Measurements from ENCODE around the gene CASP4. TPM values are rescaled to one million over a fixed set of nuclear protein-coding genes. Genes with fewer than 3 reads are reported as not detected.

Gene CASP4
- total and polyA plus RNA-seq, 4 donors: 15.5 to 39.0 (median 22.7) TPM

DNA sequence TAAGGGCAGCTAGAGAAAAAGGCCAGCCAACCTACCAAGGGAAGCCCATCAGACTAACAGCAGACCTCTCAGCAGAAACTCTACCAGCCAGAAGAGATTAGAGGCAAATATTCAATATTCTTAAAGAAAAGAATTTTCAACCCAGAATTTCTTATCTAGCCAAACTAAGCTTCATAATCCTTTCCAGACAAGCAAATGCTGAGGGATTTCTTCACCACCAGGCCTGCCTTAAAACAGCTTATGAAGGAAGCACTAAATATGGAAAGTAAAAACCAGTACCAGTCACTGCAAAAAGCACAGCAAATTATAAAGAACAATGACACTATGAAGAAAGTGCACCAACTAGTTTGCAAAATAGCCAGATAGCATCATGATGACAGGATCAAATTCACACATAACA lies 39.6 kb downstream of the CASP4 start:
- Histone ChIP-seq H3K9me3 (ENCODE audit: control insufficient read depth in 4 of 4, low read length in 3 of 4) (no peaks in the 10 kb centered on the region), H3K36me3 (ENCODE audit: control insufficient read depth in 4 of 4, insufficient read depth in 3 of 4, low read depth in 1 of 4, low read length in 3 of 4) (no peaks in the 10 kb centered on the region), H3K27me3 (ENCODE audit: control insufficient read depth in 4 of 4, insufficient read depth in 4 of 4, low read length in 3 of 4) (peaks cover 0 to 3% (median 0%) of the 10 kb centered on the region in 4 donors), H3K9ac (ENCODE audit: low read depth in 1 of 2, low read length in 2 of 2) (no peak overlapping the region), H3K4me1 (ENCODE audit: control insufficient read depth in 4 of 4, insufficient read depth in 4 of 4, low read length in 3 of 4) (no peaks in the 10 kb centered on the region), H3K4me3 (ENCODE audit: low read depth in 1 of 3, low read length in 3 of 3) (no peak overlapping the region), H3K27ac (ENCODE audit: low read depth in 1 of 2, low read length in 2 of 2) (no peak overlapping the region)
- no peak for TF ChIP-seq TAF1 (conservative IDR thresholded peaks at IDR 0.05)
- TF ChIP-seq NR2F2 (IDR thresholded peaks at IDR 0.05): no peak
- TF ChIP-seq, protein P1, sequence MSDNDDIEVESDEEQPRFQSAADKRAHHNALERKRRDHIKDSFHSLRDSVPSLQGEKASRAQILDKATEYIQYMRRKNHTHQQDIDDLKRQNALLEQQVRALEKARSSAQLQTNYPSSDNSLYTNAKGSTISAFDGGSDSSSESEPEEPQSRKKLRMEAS (IDR thresholded peaks at IDR 0.05): no peak
- TF ChIP-seq, protein P2, sequence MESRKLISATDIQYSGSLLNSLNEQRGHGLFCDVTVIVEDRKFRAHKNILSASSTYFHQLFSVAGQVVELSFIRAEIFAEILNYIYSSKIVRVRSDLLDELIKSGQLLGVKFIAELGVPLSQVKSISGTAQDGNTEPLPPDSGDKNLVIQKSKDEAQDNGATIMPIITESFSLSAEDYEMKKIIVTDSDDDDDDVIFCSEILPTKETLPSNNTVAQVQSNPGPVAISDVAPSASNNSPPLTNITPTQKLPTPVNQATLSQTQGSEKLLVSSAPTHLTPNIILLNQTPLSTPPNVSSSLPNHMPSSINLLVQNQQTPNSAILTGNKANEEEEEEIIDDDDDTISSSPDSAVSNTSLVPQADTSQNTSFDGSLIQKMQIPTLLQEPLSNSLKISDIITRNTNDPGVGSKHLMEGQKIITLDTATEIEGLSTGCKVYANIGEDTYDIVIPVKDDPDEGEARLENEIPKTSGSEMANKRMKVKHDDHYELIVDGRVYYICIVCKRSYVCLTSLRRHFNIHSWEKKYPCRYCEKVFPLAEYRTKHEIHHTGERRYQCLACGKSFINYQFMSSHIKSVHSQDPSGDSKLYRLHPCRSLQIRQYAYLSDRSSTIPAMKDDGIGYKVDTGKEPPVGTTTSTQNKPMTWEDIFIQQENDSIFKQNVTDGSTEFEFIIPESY (IDR thresholded peaks at IDR 0.05): no peak
- TF ChIP-seq, protein P3, sequence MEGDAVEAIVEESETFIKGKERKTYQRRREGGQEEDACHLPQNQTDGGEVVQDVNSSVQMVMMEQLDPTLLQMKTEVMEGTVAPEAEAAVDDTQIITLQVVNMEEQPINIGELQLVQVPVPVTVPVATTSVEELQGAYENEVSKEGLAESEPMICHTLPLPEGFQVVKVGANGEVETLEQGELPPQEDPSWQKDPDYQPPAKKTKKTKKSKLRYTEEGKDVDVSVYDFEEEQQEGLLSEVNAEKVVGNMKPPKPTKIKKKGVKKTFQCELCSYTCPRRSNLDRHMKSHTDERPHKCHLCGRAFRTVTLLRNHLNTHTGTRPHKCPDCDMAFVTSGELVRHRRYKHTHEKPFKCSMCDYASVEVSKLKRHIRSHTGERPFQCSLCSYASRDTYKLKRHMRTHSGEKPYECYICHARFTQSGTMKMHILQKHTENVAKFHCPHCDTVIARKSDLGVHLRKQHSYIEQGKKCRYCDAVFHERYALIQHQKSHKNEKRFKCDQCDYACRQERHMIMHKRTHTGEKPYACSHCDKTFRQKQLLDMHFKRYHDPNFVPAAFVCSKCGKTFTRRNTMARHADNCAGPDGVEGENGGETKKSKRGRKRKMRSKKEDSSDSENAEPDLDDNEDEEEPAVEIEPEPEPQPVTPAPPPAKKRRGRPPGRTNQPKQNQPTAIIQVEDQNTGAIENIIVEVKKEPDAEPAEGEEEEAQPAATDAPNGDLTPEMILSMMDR (IDR thresholded peaks at IDR 0.05; ENCODE audit: low read depth, low read length, missing input control): no peak
- no peak for DNase-seq (ENCODE audit: low spot score)

DNA sequence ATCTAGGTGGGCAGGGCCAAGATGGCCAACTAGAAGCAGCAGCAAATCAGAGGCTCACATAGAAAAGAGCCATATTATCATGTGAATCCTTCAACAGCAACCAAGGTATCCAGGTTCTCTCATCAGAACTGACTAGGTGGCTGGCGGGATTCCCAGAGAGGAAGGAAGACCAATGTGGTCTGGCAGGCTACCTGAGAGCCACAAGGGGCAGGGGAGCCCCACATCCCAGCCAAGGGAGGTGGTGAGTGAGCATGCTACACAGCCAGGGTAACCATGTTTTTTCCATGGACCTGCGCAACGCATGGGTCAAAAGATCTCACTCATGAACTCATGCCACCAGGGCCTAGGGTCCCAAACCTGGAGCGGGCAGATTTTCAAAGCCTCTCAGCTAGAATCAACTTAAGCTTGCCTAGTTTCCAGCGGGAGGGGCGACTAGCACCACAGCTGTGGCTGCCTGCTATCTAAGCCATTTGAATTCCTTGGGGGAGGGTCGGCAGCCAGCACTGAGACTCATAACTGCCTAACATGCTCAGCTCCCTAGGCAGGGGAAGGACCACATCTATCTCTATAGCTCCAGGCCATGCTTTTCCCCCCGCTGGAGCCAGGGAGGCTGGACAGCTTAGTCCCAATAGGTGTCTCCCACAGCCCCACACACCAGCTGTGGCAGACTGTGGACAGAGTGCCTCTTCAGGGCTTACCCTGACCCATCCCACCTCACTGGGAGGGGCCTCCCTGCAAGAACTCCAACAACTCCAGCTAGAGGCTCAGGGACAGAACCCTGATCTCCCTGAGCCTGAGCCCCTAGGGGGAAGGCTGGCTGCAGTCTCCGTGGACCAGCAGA lies 41.4 kb downstream of the CASP4 start:
- Histone ChIP-seq H3K4me1 (ENCODE audit: control insufficient read depth in 4 of 4, insufficient read depth in 4 of 4, low read length in 3 of 4) (no peaks in the 10 kb centered on the region), H3K9me3 (ENCODE audit: control insufficient read depth in 4 of 4, low read length in 3 of 4) (no peaks in the 10 kb centered on the region), H3K27ac (ENCODE audit: low read depth in 1 of 2, low read length in 2 of 2) (no peak overlapping the region), H3K4me3 (ENCODE audit: low read depth in 1 of 3, low read length in 3 of 3) (no peak overlapping the region), H3K9ac (ENCODE audit: low read depth in 1 of 2, low read length in 2 of 2) (no peak overlapping the region), H3K27me3 (ENCODE audit: control insufficient read depth in 4 of 4, insufficient read depth in 4 of 4, low read length in 3 of 4) (peaks cover 0 to 3% (median 0%) of the 10 kb centered on the region in 4 donors), H3K36me3 (ENCODE audit: control insufficient read depth in 4 of 4, insufficient read depth in 3 of 4, low read depth in 1 of 4, low read length in 3 of 4) (no peaks in the 10 kb centered on the region)
- TF ChIP-seq, protein P3 (IDR thresholded peaks at IDR 0.05; ENCODE audit: low read depth, low read length, missing input control): no peak
- TF ChIP-seq, protein P4, sequence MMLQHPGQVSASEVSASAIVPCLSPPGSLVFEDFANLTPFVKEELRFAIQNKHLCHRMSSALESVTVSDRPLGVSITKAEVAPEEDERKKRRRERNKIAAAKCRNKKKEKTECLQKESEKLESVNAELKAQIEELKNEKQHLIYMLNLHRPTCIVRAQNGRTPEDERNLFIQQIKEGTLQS (IDR thresholded peaks at IDR 0.05): no peak
- TF ChIP-seq RXRA (IDR thresholded peaks at IDR 0.05): no peak
- TF ChIP-seq NR2F2 (IDR thresholded peaks at IDR 0.05): no peak
- no peak for TF ChIP-seq RAD21 (IDR thresholded peaks at IDR 0.05)
- DNase-seq (ENCODE audit: low spot score): no peak
- 77% methylated on average over 9 of the region's 9 CpGs for WGBS

DNA sequence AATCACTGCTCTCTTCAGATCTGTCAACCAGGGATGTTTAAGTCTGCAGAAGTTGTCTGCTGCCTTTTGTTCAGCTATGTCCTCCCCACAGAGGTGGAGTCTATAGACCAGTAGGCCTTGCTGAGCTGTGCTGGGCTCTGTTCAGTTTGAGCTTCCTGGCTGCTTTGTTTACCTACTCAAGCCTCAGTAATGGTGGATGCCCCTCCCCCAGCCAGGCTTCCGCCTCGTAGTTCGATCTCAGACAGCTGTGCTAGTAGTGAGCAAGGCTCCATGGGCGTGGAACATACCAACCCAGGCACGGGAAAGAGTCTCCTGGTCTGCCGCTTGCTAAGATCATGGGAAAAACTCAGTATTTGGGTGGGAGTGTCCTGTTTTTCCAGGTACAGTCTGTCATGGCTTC lies 42.5 kb downstream of the CASP4 start:
- WGBS: 91% methylated on average over 6 of the region's 6 CpGs
- no peak for DNase-seq (ENCODE audit: low spot score)
- no peak overlapping the region for H3K4me3 ChIP-seq (ENCODE audit: low read depth in 1 of 3, low read length in 3 of 3)

More for the DNA sequence above, 42.5 kb downstream of the CASP4 start:
- Histone ChIP-seq H3K4me1 (ENCODE audit: control insufficient read depth in 4 of 4, insufficient read depth in 4 of 4, low read length in 3 of 4) (no peaks in the 10 kb centered on the region), H3K9ac (ENCODE audit: low read depth in 1 of 2, low read length in 2 of 2) (no peak overlapping the region), H3K9me3 (ENCODE audit: control insufficient read depth in 4 of 4, low read length in 3 of 4) (no peaks in the 10 kb centered on the region), H3K36me3 (ENCODE audit: control insufficient read depth in 4 of 4, insufficient read depth in 3 of 4, low read depth in 1 of 4, low read length in 3 of 4) (no peaks in the 10 kb centered on the region), H3K27me3 (ENCODE audit: control insufficient read depth in 4 of 4, insufficient read depth in 4 of 4, low read length in 3 of 4) (peaks cover 0 to 3% (median 0%) of the 10 kb centered on the region in 4 donors), H3K27ac (ENCODE audit: low read depth in 1 of 2, low read length in 2 of 2) (no peak overlapping the region)
- no peak for TF ChIP-seq FOXA2 (IDR thresholded peaks at IDR 0.05)
